M059J (cell line): ENCODE measurements around the gene CGRRF1. TPM values are rescaled to one million over a fixed set of nuclear protein-coding genes. Genes with fewer than 3 reads are reported as not detected.

ENCODE experiments used
- DNase-seq: peaks from one replicate; pipeline ENCODE4 v3.0.0-alpha.2; 2012; ENCODE audit warnings: low read depth
- total RNA-seq: library from RNA; depleted of rRNA; stranded (reverse); fragments of >200 nt; shearing (Covaris generic); gene quantifications from 2 replicates; pipeline ENCODE4 v1.2.3, GENCODE V29; 2014; rRNA removed

Gene CGRRF1, protein sequence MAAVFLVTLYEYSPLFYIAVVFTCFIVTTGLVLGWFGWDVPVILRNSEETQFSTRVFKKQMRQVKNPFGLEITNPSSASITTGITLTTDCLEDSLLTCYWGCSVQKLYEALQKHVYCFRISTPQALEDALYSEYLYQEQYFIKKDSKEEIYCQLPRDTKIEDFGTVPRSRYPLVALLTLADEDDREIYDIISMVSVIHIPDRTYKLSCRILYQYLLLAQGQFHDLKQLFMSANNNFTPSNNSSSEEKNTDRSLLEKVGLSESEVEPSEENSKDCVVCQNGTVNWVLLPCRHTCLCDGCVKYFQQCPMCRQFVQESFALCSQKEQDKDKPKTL
- 13.0 and 13.9 TPM in 2 replicates for total RNA-seq

DNA sequence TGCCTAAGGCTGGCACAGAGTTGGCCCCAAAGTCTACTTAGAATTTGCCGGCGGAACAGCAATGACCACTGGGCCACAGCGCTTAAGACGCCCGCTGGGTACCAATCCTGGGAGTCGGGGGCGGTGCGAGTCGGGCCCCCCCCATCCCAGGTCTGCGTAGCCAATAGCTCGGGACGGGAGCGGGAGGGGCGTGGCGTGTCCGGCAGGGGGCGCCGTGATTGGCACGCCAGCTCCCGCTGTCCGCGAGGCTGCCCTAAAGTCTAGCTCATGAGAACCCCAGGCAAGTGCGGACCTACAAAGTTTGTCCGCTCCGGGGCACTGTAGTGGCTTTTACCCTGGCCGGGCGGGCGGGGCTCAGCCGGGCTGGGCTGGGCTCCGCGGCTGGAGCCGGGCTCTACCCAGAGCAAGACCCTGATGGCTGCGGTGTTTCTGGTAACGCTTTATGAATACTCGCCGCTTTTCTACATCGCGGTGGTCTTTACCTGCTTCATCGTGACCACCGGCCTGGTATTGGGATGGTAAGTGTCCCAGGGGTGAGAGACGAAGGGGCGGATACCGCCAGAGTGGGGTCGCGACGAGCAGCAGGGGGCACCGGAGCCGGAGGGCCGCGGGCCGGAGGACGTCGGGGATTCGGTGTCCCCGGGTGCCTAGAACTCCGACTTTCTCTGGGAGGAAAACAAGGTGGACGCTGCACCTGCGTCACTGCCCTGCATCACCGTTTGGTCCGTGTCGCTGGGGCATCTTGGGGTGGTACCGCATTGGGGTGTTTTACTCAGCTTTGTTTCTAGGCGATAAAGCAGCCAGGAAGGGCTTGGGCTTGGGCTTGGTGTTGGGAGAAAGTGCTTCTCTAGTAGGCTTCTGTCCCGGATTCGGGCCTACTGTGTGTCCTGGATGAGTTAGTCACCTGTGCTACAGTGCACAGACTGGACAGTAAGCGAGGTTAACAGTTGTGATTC, at the start of gene CGRRF1:
TSS of gene CGRRF1 (plus strand) at position 361 of the 956 bp plus-strand sequence. CDS start at position 415, 54 bp downstream.
- DNase-seq: peak; percentile 97

DNA sequence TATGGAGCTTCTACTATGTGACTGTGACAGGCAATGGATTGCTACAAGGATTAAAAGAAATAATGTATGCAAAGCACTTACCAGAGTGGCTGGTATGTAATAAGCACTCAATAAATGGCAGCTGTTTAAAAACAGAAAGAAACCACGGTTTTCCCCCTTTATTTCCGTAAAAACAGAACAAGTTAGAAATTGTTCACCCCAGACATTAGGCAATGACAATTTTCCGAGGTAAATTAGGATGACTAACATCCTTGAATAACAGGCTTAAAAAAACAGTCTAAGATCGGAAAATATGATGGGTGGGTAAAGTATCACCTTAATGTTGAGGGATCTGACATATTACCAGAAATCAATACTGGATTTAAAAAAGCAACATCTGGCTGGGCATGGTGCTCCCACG, 47.7 kb upstream of the CGRRF1 start:
- DNase-seq: no peak

DNA sequence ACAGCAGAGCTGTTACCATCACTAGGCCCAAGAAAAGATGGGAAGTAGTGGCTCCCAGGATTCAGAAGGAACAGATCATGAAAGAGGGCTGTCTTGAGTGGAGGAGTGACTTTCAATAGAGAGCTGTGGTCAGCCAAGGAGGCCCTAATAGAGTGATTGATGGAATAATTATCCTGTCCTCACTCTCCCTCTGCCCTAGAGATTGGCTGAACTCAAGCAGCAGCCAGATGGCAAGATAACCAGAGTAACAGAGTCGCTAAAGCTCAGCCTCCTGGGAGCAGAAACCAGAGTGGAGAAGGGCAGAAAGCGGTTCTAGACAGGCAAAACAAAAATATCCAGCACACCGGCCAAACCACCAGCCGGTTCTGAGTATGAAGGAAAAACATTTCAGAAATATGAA, 44.1 kb upstream of the CGRRF1 start:
- DNase-seq: no peak

DNA sequence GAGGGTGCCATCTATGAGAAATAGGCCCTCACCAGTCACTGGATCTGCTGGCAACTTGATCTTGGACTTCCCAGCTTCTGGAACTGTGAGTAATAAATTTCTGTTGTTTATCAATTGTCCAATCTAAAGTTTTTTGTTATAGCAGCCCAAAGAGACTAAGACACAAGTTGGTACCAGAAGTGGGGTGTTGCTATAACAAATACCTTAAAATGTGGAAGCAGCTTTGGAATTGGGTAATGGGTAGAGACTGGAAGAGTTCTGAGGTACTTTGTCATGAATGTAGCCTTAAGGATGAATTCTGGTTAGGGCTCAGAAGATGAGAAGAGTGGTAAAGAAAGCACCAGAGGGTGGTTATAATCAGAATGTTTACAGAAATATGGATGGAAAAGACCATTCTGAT, 42.4 kb upstream of the CGRRF1 start:
- no peak for DNase-seq

DNA sequence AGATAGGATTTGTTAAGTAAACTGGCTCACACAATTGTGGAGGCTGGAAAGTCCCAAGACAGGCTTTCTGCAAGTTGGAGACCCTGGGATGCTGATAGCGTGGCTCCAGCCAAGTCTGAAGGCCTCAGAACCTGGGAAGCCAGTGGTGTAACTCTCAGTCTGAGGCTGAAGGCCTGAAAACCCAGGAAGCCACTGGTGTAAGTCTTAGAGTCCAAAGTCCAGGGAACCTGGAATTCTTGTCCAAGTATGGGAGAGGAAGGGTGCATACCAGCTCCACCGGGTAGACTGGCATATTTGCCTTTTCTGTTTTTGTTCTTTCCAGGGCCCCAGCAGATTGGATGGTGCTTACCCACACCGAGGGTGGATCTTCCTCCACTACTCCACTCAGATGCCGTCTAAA, 39.0 kb upstream of the CGRRF1 start:
- DNase-seq: no peak

DNA sequence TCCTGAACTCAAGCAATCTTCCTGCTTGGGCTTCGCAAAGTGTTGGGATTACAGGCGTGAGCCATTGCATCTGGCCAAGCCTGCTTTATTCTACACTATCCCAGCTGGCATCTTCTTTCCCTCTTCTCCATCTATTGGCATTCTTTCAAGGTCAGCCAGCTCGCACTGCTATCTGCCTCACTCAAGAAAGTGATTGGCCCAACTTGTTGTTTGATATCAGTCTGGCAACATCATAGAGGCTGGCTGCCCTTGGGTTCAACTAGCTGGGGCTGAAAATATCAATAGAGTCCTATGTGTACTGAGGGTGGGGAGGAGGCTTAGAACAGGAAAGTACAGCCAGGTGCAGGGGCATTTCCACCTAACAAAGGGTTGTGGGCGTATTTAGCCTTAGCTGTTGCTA, 38.1 kb upstream of the CGRRF1 start:
- no peak for DNase-seq

DNA sequence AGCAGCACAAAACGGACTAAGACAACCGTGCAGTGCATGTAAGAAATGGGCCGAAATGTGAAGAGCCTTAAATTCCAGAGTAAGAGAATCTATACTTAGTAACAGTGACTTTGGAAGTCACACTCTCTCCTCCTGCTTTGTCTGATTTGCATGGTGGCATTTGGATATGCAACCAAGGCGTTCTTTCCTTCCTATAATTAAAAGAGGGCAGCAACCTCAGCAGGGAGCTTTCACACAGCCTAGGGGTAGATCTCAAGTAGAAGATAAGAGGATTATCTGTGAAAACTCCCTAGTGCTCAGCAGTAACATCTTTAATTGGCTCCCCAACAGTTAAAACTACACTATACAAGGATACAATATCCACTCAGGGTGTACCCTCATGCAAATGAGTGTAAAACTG, 37.4 kb upstream of the CGRRF1 start:
- DNase-seq: no peak

DNA sequence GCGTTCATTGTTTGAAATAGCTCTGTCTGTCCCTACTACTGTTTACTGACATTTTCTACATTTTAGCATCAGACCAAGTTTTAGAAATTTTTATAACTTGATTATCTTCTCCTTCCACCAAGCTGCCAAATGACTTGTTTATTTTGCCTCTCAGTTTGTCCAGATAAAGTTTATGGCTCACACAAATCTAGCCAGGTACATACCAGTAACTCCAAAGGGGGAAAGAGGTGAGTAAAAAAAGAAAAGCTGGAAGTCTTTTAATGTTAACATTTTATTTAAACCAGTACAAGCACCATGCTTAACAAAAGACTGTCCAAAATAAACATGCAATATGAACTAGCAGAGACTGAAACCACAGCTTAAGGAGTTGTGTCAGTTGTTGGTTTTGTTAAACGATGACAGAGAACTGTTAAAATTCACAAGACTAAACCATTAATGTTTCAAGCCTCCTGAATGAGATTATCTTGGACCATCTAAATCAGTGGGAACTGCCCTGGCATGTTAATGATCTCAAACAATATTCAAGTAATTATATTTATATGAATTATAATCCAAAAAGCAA, 35.4 kb upstream of the CGRRF1 start:
- DNase-seq: no peak

DNA sequence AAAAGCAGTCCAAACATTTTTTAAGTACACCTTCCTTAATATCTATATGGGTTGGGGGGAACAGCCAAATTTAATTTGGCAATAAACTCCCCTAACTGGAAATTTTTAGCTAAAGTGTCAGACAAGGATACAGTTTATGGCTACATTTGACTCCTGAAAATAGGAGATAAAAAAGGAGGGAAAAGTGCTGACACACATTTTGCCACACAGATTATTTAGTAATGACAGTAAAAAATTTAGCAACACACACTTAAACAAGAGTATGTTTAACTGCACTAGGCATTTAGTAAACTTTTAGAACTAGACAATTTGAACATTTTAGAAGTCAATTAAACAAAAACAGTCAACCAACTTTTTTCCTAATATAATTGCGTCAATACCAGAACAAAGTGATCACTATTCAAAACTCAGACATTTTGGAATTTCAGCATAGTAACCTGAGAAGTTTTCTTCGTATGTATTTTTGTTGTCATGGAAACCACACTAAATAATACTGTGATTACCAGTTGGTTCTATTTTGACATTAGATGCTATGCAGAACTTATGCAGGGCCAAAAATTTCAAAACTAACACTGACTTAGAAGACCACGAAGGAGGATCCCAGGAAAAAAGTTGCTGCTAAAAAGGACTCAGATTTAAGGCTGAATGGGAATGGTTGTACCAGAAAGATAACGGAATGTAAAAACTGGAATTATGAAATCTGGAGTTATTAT, 34.4 kb upstream of the CGRRF1 start:
- DNase-seq: peak; percentile 11

DNA sequence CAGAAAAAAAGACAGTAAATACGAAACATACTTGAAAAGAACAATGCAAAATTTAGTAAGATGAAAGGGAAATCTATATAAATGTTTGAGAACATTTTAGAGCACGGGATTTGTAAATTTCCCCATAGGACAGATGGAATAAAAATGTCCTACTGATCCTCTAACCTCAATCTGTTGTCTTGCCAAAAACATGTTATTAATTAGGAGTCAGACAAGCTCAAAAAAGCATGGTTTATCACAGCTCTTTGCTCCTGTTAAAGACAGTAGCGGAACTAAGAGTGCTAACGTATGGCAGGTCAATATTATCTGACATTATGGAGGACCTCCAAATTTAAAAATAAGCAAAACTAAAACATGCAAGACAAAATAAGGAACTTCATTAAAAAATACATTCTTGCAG, 33.8 kb upstream of the CGRRF1 start:
- DNase-seq: no peak

DNA sequence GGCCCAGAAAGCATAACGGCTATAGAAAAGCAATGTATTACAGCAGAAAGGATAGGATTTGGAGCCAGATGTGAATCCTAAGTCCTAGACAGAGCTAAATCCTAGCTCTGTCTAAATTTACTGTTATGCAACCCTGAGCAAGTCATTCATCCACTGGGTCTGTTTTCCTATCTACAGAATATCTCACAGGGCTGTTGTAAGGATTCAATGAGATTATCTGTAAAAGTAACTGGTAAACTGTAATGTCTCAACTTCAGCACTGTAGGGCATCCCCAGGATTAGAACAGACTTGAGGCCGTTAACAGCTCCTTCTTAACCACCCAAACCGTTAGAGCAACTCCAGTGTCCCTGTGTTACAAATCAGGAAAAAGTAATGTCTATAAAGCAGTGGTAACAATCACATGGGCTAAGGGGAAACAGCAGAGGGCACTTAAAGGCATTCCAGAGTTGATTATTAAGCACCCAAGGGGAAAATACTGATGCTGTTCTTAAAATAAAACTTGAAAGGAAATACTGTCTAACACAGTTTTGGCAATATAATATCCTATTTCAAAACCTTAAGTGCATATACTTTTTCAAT, 31.0 kb upstream of the CGRRF1 start:
- no peak for DNase-seq

DNA sequence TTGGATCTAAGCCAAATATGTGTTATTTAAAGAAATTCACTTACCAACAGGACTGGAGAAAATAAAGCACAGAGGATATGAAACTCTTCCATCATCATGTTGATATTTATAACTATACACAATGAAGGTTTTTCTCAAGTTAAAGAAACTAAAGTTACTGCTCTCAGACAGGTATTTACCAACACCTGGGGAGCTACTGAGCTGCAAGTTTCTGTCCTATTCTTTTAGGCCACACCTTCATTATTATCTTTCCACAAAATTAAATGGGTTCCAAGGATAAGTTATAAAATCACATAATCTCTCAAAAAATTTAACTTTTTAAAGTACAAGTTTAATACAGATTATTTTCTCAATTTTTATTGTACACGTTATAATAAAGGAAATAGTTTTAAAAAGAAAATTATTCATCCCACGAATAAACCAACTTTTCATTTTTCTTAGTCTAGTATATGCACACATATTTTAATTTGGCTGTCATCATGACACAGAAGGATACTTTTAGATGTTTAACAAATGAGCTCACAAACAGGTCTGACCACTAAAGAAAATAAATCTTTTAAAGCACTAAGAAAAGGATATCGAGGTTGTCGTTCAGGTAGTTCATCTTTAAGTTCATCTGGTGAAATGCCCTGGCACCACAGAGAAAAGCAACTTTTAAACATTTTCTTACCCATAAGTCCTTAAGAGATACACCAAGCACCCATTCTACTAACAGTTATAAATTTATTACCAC, 28.7 kb upstream of the CGRRF1 start:
- DNase-seq: no peak

DNA sequence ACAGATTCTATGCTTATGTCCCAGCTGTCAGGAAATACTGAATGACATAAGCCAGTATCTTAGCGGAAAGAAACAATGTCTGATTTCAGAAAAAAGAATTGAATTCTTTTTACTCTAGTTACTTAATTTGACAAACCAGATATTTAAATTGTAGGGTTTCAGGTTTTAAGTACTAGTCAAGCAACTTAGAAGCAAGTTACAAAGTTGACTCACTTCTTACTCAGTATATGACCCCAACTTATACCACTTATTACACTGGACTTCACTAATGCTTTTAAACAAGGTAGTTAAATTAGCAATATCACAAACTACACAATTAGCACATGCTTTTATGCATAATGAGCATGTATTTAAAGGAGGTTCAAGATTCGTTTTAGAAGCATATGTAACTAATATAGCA, 28.0 kb upstream of the CGRRF1 start:
- DNase-seq: no peak

DNA sequence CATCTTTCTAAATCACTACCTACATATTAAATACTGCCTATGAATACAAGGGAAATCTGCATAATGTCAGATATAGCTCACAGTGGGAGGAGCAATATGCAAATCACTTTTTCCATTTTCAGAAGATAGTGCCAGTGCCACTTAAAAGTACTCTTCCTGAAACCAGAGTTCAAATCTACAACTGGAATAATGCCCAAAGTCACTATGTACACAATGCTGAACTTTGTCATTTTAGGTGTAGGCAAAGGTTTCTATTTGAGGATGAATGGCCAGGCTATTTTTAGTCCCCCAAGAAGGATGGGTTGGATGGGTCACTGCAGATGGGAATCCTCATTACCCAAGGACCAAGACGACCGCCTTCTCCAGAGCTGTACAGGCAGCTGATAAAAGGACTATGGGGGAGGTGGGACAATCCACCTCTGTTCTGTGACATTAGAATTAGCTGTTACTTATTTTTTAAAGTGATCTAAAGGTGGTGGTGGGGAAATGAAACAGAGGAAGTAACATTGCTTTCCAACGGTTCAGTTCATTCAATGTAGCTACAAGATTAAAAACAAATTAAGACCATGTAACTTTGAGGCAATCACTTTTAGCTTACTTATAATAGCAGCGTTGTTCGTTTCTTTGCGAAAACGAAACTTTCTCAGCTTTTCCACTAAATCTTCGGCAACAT, 26.5 kb upstream of the CGRRF1 start:
- DNase-seq: no peak

DNA sequence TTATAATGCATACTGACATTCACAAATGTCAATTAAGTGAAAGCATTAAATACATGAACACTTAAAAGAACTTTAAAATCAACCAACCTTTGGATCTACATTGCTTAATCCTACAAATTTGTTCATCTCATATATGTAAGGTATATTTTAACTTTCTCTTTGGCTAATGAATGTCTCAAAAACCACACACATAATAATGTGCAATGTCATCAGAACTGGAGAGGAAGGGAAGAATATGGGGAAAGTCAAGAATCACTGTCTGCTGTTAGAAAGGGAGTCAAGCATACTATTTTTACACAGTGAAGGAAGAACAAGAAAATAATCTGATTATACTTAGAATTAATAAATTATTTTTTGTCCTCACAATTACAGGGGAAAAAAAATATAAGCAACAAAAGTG, 25.9 kb upstream of the CGRRF1 start:
- DNase-seq: no peak

DNA sequence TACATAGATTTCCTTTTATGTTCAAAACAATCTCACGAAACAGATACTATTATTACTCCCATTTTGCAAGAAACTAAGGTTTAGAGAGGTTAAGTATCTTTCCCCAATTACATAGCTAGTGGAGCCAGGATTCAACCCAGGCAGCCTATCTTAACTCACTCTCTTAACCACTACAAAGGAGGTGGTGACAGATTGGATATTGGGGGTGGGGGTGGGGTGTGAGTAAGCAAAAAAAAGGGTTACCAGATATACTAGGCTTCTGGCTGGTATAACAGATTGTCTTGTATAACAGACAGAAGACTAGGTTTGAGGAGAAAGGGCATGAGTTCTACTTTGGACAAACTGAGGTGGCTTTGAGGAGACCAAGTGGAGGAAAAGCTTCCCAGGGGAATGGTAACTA, 23.0 kb upstream of the CGRRF1 start:
- DNase-seq: peak; percentile 24

DNA sequence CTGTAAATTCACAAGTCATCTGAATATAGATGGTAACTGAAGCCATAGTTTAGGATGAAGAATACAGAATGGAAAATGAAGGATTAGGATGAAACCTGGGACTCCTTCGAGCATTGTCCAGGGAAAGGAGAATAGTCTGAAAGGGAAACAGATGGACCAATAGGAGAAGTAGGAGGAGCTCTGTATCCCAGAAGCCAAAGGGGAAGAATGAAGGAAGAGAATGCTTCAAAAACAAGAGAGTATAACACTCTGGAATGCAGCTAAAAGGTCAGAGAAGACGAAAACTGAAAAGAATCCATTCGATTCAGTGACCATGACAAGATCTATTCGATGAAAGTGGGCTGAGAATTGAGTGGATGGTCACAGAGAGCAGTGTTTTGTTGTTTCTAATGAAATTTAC, 21.9 kb upstream of the CGRRF1 start:
- DNase-seq: peak; percentile 37

DNA sequence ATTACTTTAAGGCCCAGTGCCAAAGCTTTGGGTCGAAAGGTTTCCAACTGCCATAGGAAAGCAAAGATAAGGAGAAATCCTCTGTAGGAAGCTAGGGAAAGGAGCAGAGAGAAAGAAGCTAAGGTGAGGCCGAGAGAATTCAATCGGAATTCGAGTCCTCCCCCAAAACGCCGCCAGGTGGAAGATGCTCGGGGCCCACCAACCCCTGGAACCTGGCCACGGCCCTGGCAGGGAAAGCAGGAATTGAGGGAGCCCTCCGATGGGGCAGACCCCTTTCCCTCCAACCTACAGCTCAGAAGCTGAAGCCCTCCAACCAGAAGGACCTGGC, 21.4 kb upstream of the CGRRF1 start:
- no peak for DNase-seq

DNA sequence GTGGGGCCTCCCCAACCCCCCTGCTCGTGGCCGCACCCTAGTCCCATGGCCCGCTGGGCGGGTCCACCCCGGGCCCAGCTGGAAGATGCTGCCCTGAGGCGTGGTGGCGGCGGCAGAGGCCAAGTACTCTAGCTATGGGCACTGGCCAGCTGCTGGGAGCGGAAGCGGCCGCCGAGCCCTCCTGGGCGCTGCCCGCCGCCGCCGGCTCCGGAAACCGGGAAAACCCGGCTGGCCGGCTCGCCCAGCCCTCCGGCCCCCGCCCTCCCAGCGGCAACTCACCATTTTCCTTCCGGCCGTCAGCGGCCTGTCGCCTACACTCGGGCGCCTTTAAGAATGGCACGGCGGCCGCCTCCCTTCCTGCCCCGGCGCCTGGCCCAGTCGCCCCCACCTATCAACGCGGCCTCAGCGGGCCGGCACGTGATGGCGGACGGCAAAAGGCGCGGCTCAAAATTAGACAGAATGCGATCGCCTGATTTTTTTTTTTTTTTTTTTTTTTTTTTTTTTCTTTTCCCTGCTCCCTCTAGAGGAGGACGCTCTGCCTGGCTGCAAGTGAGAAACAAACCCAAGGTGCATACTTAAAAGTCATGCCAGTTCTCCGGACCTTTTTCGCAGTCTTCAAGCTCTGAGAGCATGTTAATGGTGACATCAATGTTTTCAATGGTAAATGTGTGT, 20.9 kb upstream of the CGRRF1 start, which contains the start of gene GMFB:
TSS of gene GMFB (minus strand) at position 335 of the 672 bp plus-strand sequence. CDS start at position 282, 53 bp downstream.
- peak; percentile 90 for DNase-seq

DNA sequence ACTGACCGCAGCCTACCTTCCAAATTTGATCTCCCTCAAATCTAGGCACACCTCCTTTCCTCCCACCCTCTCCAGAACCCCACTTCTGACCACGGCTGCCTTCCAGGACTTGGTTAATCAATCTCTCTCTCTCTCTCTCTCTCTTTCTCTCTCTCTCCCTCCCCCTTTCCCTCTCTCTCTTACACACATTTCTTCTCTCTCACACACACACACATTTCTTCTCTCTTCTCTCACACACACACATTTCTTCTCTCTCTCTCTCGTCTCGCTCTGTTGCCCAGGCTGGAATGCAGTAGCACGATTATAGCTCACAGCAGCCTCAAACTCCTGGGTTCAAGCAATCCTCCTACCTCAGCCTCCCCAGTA, 20.4 kb upstream of the CGRRF1 start:
- DNase-seq: no peak
